Stomach (tissue), 9 donors: ENCODE measurements around the gene TBX15. TPM values are rescaled to one million over a fixed set of nuclear protein-coding genes. Genes with fewer than 3 reads are reported as not detected.

Experiments used
- DNase-seq, 2 donors: peaks; one replicate each; pipeline versions ENCODE4 v3.0.0 to v3.0.0-alpha.2; 2013 to 2019
- H3K27ac ChIP-seq, 5 donors: fragments of 200-600 bp in 4 of 5; sonication (generic) in 4 of 5; one replicate each; pipeline ENCODE4 v1.5.1; 2013 to 2019; ENCODE audit warnings: mild to moderate bottlenecking in 1 of 5, moderate library complexity in 1 of 5
- H3K27me3 ChIP-seq, 3 donors: fragments of 200-600 bp; sonication (generic); one replicate each; pipeline ENCODE4 v1.5.1; 2017 to 2019; ENCODE audit warnings: mixed run types in 1 of 3
- H3K36me3 ChIP-seq, 4 donors: fragments of 200-600 bp; sonication (generic); 1 replicate in 3 of 4; 2 replicates in 1 of 4; pipeline ENCODE4 v1.5.1; 2016 to 2019
- H3K4me1 ChIP-seq, 4 donors: fragments of 200-600 bp; sonication (generic); one replicate each; pipeline ENCODE4 v1.5.1; 2016 to 2019
- H3K4me3 ChIP-seq, 4 donors: fragments of 200-600 bp; sonication (generic) in 3 of 4; one replicate each; pipeline ENCODE4 v1.5.1; 2016 to 2019; ENCODE audit warnings: mild to moderate bottlenecking in 1 of 4
- H3K9me3 ChIP-seq, 4 donors: fragments of 200-600 bp; sonication (generic); one replicate each; pipeline ENCODE4 v1.5.1; 2016 to 2019
- CTCF ChIP-seq, 7 experiments: fragments of 450-650 bp in 4 of 7; fragments of 200-600 bp in 3 of 7; sonication (generic) in 3 of 7; IDR thresholded peaks; one replicate each; pipeline ENCODE4 v1.5.1; 2016 to 2019; ENCODE audit warnings: antibody characterized with exemption in 7 of 7, control low read depth in 2 of 7, mild to moderate bottlenecking in 1 of 7
- EP300 ChIP-seq: sonication (generic); formaldehyde crosslinking; IDR thresholded peaks from one replicate; pipeline ENCODE4 v1.6.1; 2017; ENCODE audit warnings: antibody characterized with exemption
- POLR2A ChIP-seq, 4 donors: fragments of 450-650 bp; IDR thresholded peaks; one replicate each; pipeline ENCODE4 v1.6.1; 2016; ENCODE audit warnings: antibody characterized with exemption in 4 of 4, control low read depth in 2 of 4, mild to moderate bottlenecking in 1 of 4, moderate library complexity in 1 of 4
- POLR2AphosphoS5 ChIP-seq, 3 donors: sonication (generic); formaldehyde crosslinking; IDR thresholded peaks; one replicate each; pipeline ENCODE4 v1.6.1; 2016; ENCODE audit warnings: antibody characterized with exemption in 3 of 3
- WGBS, 5 donors: extraction: QIAGEN DNeasy Blood & Tissue Kit in 3 of 5; methylation state at CpG; one replicate each; pipeline versions ENCODE4 v1.1.5 to v1.1.7; 2013 to 2018; 5-methylcytosine and 5-hydroxymethylcytosine counted together
- intact Hi-C: fragments of 100-400 bp; cut with DNase I; formaldehyde crosslinking; loops from one replicate; pipeline ENCODE4 v1.15.1; 2023; ENCODE audit warnings: low total_unique reads
- polyA plus RNA-seq, 3 donors: library from polyadenylated mRNA; stranded (reverse); fragments of 200-250 nt; gene quantifications; one replicate each; pipeline ENCODE4 v1.2.3, GENCODE V29; 2013
- total RNA-seq, 5 donors: library from RNA; depleted of rRNA; stranded (reverse); fragments of >200 nt; gene quantifications; one replicate each; pipeline versions ENCODE4 v1.1.0 to v1.2.3, GENCODE V29; 2014 to 2016
- donor health status: healthy with polysubstance abuse.
- donor health status: Bipolar disorder and iron deficiency.
- donor health status: healthy.

Gene TBX15
- total and polyA plus RNA-seq, 8 donors = 0.05 to 0.37 TPM; not detected in 6

GRCh38 chr1:118863688-118864087 lies 124.5 kb downstream of the TBX15 start:
- Histone ChIP-seq H3K36me3 (no peaks in the 10 kb centered on the region), H3K4me1 (no peaks in the 10 kb centered on the region), H3K9me3 (peaks cover 0 to 3% (median 0%) of the 10 kb centered on the region in 4 donors), H3K27me3 (no peaks in the 10 kb centered on the region), H3K27ac (no peak overlapping the region), H3K4me3 (no peak overlapping the region)
- intact Hi-C loops = no loop called here
- WGBS, 5 donors = 58 to 74% (median 70%) methylated on average over 3 of the region's 3 CpGs
- TF ChIP-seq POLR2A (IDR thresholded peaks at IDR 0.05) (no peak), CTCF (IDR thresholded peaks at IDR 0.05) (no peak), POLR2AphosphoS5 (IDR thresholded peaks at IDR 0.05) (no peak)
- DNase-seq = no peak

GRCh38 chr1:118862755-118863154 lies 125.4 kb downstream of the TBX15 start:
- 49 to 59% (median 54%) methylated on average over 2 of the region's 2 CpGs for WGBS, 5 donors
- Histone ChIP-seq H3K9me3 (peaks cover 0 to 6% (median 0%) of the 10 kb centered on the region in 4 donors), H3K4me3 (no peak overlapping the region), H3K4me1 (no peaks in the 10 kb centered on the region), H3K27ac (no peak overlapping the region), H3K36me3 (no peaks in the 10 kb centered on the region), H3K27me3 (no peaks in the 10 kb centered on the region)
- intact Hi-C loops = no loop called here
- no peak for DNase-seq
- TF ChIP-seq EP300 = no peak

- Histone ChIP-seq H3K27me3 (no peaks in the 10 kb centered on the region), H3K4me1 (no peaks in the 10 kb centered on the region), H3K27ac (no peak overlapping the region), H3K4me3 (no peak overlapping the region), H3K9me3 (peaks cover 0 to 6% (median 0%) of the 10 kb centered on the region in 4 donors), H3K36me3 (no peaks in the 10 kb centered on the region)
- TF ChIP-seq EP300 = no peak
- no peak for DNase-seq
- intact Hi-C loops = no loop called here
These were observed 126.9 kb downstream of the TBX15 start for GRCh38 chr1:118861216-118861615.

- DNase-seq = no peak
- no peak overlapping the region for H3K4me3 ChIP-seq
- no peaks in the 10 kb centered on the region for H3K4me1 ChIP-seq
- H3K36me3 ChIP-seq = no peaks in the 10 kb centered on the region
- 55 to 71% (median 60%) methylated on average over 3 of the region's 3 CpGs for WGBS, 5 donors
- no peak for TF ChIP-seq POLR2AphosphoS5 (IDR thresholded peaks at IDR 0.05)
- TF ChIP-seq CTCF (IDR thresholded peaks at IDR 0.05) = no peak
- TF ChIP-seq POLR2A (IDR thresholded peaks at IDR 0.05) = no peak
- no peak for TF ChIP-seq EP300
- no peak overlapping the region for H3K27ac ChIP-seq
- H3K9me3 ChIP-seq = peaks cover 0 to 6% (median 0%) of the 10 kb centered on the region in 4 donors
- intact Hi-C loops = no loop called here
- H3K27me3 ChIP-seq = no peaks in the 10 kb centered on the region
These were observed 128.1 kb downstream of the TBX15 start for GRCh38 chr1:118859999-118860398.

GRCh38 chr1:118846443-118846842 lies 141.7 kb downstream of the TBX15 start:
- H3K9me3 ChIP-seq = peaks cover 0 to 5% (median 3%) of the 10 kb centered on the region in 4 donors
- WGBS, 5 donors = 70 to 88% (median 75%) methylated on average over 2 of the region's 2 CpGs
- H3K4me1 ChIP-seq = no peaks in the 10 kb centered on the region
- DNase-seq = no peak
- H3K36me3 ChIP-seq = no peaks in the 10 kb centered on the region
- intact Hi-C loops = no loop called here
- no peaks in the 10 kb centered on the region for H3K27me3 ChIP-seq
- no peak overlapping the region for H3K4me3 ChIP-seq
- TF ChIP-seq CTCF (IDR thresholded peaks at IDR 0.05) = no peak
- no peak for TF ChIP-seq POLR2A (IDR thresholded peaks at IDR 0.05)
- no peak for TF ChIP-seq EP300
- no peak for TF ChIP-seq POLR2AphosphoS5 (IDR thresholded peaks at IDR 0.05)
- no peak overlapping the region for H3K27ac ChIP-seq
